ENCODE measurements around the gene CPB2.

Gene CPB2

GRCh38 chr13:46134961-46135522 is 30.2 kb upstream of the CPB2 start:
- TF ChIP-seq CSDC2 (CRISPR knock-in tag; IDR thresholded peaks at IDR 0.05) (no peak), POU6F1 (CRISPR knock-in tag; IDR thresholded peaks at IDR 0.05; ENCODE audit: borderline replicate concordance, low read depth) (no peak), SNAI2 (CRISPR knock-in tag; IDR thresholded peaks at IDR 0.05) (no peak), TOX (CRISPR knock-in tag; IDR thresholded peaks at IDR 0.05; ENCODE audit: borderline replicate concordance) (no peak), ESRRG (CRISPR knock-in tag; IDR thresholded peaks at IDR 0.05) (no peak)
- peak; percentile 46; the same call in 1 of the 3 replicates for ATAC-seq

DNA sequence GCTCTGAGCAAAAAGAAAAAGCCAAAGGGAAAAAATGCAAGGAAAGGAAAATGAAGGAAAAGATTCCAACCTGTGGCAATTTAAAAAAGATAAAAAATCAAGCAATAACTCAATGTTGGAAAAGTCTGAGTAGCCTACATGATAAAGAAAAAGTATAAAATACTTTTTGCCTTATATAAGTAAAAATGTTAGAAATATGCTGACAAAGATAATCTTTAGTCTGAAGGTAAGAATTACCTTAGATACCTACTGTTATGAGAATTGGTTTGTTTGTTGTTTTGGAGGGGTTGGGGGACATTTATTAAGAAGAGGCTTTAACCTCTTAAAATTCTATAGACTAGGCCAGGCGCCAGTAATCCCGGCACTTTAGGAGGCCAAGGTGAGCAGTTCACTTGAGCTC is 29.7 kb upstream of the CPB2 start:
- TF ChIP-seq, protein P1, sequence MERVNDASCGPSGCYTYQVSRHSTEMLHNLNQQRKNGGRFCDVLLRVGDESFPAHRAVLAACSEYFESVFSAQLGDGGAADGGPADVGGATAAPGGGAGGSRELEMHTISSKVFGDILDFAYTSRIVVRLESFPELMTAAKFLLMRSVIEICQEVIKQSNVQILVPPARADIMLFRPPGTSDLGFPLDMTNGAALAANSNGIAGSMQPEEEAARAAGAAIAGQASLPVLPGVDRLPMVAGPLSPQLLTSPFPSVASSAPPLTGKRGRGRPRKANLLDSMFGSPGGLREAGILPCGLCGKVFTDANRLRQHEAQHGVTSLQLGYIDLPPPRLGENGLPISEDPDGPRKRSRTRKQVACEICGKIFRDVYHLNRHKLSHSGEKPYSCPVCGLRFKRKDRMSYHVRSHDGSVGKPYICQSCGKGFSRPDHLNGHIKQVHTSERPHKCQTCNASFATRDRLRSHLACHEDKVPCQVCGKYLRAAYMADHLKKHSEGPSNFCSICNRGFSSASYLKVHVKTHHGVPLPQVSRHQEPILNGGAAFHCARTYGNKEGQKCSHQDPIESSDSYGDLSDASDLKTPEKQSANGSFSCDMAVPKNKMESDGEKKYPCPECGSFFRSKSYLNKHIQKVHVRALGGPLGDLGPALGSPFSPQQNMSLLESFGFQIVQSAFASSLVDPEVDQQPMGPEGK (CRISPR knock-in tag; IDR thresholded peaks at IDR 0.05; ENCODE audit: borderline replicate concordance): no peak
- TF ChIP-seq TOX (CRISPR knock-in tag; IDR thresholded peaks at IDR 0.05; ENCODE audit: borderline replicate concordance) (no peak), PPARA (CRISPR knock-in tag; IDR thresholded peaks at IDR 0.05; ENCODE audit: borderline replicate concordance) (no peak), SNAI2 (CRISPR knock-in tag; IDR thresholded peaks at IDR 0.05) (no peak), ZFP30 (CRISPR knock-in tag; IDR thresholded peaks at IDR 0.05) (no peak), BACH2 (CRISPR knock-in tag; IDR thresholded peaks at IDR 0.05; ENCODE audit: borderline replicate concordance) (no peak), ZC3H10 (CRISPR knock-in tag; IDR thresholded peaks at IDR 0.05) (no peak), GLIS3 (CRISPR knock-in tag; IDR thresholded peaks at IDR 0.05) (no peak)
- TF ChIP-seq, protein P2, sequence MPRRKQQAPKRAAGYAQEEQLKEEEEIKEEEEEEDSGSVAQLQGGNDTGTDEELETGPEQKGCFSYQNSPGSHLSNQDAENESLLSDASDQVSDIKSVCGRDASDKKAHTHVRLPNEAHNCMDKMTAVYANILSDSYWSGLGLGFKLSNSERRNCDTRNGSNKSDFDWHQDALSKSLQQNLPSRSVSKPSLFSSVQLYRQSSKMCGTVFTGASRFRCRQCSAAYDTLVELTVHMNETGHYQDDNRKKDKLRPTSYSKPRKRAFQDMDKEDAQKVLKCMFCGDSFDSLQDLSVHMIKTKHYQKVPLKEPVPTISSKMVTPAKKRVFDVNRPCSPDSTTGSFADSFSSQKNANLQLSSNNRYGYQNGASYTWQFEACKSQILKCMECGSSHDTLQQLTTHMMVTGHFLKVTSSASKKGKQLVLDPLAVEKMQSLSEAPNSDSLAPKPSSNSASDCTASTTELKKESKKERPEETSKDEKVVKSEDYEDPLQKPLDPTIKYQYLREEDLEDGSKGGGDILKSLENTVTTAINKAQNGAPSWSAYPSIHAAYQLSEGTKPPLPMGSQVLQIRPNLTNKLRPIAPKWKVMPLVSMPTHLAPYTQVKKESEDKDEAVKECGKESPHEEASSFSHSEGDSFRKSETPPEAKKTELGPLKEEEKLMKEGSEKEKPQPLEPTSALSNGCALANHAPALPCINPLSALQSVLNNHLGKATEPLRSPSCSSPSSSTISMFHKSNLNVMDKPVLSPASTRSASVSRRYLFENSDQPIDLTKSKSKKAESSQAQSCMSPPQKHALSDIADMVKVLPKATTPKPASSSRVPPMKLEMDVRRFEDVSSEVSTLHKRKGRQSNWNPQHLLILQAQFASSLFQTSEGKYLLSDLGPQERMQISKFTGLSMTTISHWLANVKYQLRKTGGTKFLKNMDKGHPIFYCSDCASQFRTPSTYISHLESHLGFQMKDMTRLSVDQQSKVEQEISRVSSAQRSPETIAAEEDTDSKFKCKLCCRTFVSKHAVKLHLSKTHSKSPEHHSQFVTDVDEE (CRISPR knock-in tag; IDR thresholded peaks at IDR 0.05): no peak
- no peak for ATAC-seq

- ATAC-seq: no peak
- no peak for TF ChIP-seq ISL1 (CRISPR knock-in tag; IDR thresholded peaks at IDR 0.05)
- no peak for TF ChIP-seq ZNF565 (CRISPR knock-in tag; conservative IDR thresholded peaks at IDR 0.05; ENCODE audit: low read depth)
- no peak for TF ChIP-seq ZC3H10 (CRISPR knock-in tag; IDR thresholded peaks at IDR 0.05)
- TF ChIP-seq PPARA (CRISPR knock-in tag; IDR thresholded peaks at IDR 0.05; ENCODE audit: borderline replicate concordance): no peak
- no peak for TF ChIP-seq ZNF70 (CRISPR knock-in tag; IDR thresholded peaks at IDR 0.05)
- no peak for TF ChIP-seq BACH2 (CRISPR knock-in tag; IDR thresholded peaks at IDR 0.05; ENCODE audit: borderline replicate concordance)
- TF ChIP-seq, protein P3, sequence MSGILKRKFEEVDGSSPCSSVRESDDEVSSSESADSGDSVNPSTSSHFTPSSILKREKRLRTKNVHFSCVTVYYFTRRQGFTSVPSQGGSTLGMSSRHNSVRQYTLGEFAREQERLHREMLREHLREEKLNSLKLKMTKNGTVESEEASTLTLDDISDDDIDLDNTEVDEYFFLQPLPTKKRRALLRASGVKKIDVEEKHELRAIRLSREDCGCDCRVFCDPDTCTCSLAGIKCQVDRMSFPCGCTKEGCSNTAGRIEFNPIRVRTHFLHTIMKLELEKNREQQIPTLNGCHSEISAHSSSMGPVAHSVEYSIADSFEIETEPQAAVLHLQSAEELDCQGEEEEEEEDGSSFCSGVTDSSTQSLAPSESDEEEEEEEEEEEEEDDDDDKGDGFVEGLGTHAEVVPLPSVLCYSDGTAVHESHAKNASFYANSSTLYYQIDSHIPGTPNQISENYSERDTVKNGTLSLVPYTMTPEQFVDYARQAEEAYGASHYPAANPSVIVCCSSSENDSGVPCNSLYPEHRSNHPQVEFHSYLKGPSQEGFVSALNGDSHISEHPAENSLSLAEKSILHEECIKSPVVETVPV (CRISPR knock-in tag; IDR thresholded peaks at IDR 0.05): no peak
These were observed 27.3 kb upstream of the CPB2 start for GRCh38 chr13:46132109-46132508.

DNA sequence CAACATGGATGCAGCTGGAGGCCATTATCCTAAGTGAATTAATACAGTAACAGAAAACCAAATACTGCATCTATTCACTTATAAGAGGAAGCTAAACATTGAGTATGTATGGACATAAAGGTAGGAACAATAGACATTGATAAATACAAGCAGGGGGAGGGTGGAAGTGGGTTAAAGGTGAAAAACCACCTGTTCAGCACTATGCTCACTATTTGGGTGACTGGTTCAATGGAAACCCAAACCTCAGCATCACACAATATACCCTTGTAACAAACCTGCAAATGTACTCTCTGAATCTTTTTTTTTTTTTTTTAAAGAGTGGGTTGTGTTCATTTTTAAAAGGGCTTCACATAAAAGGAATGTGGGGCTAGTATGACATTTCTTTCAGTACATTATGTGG is 26.9 kb upstream of the CPB2 start:
- TF ChIP-seq GLIS3 (CRISPR knock-in tag; IDR thresholded peaks at IDR 0.05): no peak
- TF ChIP-seq, protein P1 (CRISPR knock-in tag; IDR thresholded peaks at IDR 0.05; ENCODE audit: borderline replicate concordance): no peak
- TF ChIP-seq TCF4 (CRISPR knock-in tag; IDR thresholded peaks at IDR 0.05; ENCODE audit: borderline replicate concordance): no peak
- TF ChIP-seq ZNF565 (CRISPR knock-in tag; conservative IDR thresholded peaks at IDR 0.05; ENCODE audit: low read depth): no peak
- no peak for TF ChIP-seq CSDC2 (CRISPR knock-in tag; IDR thresholded peaks at IDR 0.05)
- TF ChIP-seq, protein P3 (CRISPR knock-in tag; IDR thresholded peaks at IDR 0.05): no peak
- TF ChIP-seq POU6F1 (CRISPR knock-in tag; IDR thresholded peaks at IDR 0.05; ENCODE audit: borderline replicate concordance, low read depth): no peak
- TF ChIP-seq PPARA (CRISPR knock-in tag; IDR thresholded peaks at IDR 0.05; ENCODE audit: borderline replicate concordance): no peak
- TF ChIP-seq OSR1 (CRISPR knock-in tag; IDR thresholded peaks at IDR 0.05): no peak
- ATAC-seq: no peak
